Left forelimb (tissue), 1 donor: ENCODE results near the gene EHF.

ENCODE experiments used
- DNase-seq: peaks from one replicate; pipeline ENCODE4 v3.0.0-alpha.2; 2018; ENCODE audit warnings: low spot score

Gene EHF

DNA sequence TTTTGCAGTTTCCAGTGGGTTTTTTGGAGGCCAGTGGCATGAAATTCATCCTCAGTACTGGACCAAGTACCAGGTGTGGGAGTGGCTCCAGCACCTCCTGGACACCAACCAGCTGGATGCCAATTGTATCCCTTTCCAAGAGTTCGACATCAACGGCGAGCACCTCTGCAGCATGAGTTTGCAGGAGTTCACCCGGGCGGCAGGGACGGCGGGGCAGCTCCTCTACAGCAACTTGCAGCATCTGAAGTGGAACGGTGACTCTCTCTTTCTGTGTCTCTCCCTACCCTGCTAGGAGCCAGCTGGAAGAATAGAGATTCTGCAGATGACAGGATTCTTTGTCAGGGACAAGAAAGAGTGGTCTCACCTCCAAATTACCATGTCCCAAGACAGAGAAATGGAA, 25.5 kb downstream of the EHF start:
- DNase-seq: no peak

DNA sequence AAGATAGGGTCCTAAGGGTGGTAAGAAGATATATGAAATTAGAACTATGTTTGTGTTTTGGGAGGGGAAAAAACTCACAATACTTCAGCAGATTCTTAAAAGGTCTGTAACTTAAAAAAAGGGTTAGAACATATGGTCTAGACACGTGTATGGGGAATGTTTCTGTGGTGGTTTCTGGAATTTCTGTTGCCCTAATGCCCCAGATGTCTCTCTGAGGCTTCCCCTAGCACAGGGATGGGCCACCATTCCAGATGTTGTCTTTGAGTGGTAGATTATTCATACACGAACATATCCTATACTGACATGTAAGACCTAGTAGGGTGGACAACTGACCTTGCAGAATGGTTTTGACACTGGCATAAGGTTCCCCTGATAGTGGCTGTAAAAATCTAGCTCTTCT, 26.2 kb downstream of the EHF start:
- DNase-seq: no peak

DNA sequence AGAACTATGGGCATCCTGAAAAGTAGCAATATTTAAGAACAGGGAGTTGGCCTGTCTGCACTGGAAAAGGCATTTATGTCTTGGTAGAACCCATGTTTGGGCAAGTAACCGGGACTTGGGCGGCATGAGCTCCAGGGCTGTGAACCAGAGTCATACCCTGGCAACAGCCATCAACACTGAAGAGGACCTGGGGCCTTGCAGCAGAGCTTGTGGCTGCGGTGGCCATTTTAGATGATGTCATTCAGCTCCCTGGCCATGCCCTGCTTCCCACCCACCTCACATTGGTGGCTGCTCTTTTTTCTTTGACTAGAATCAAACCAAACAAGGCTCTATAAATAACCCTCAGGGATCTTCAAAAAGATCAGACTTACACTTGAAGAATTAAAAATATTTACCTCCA, 26.6 kb downstream of the EHF start:
- DNase-seq: no peak

DNA sequence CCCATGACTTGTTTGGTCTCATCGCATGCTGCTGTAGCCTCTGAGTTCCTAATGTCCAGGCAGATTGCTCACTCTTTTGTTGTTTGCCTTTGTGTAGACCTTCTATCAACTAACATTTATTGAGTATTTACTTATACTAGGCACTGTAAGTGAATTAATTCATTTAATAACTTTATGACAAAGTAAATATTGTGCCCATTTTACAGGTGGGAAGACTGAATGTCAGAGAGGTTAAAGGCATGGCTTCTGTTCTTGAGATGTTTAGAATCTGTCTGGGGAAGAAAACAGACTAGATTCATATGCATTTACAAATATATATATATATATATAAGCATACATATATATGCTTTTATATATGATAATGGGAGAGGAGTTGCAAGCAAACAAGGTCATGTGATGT, 27.1 kb downstream of the EHF start:
- DNase-seq: no peak

DNA sequence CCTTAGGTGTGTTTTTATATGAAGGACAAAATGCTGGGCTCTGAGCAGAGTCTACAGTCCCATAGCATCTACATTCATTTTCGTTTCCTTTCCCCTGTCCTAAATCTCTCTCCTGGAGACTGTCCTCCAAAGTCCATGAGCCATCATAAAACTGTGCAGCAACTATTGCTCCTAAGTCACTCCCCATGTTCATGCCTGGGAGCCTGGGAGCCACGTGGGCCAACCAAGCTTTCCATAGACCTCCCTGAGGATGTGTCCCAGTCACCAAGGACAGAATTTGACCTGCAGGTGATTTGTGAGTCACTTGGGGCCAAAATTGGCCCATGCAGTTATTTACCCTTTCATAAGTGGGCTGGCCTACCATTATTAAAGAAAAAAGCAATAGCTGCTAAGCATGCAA, 28.7 kb downstream of the EHF start:
- DNase-seq: no peak

DNA sequence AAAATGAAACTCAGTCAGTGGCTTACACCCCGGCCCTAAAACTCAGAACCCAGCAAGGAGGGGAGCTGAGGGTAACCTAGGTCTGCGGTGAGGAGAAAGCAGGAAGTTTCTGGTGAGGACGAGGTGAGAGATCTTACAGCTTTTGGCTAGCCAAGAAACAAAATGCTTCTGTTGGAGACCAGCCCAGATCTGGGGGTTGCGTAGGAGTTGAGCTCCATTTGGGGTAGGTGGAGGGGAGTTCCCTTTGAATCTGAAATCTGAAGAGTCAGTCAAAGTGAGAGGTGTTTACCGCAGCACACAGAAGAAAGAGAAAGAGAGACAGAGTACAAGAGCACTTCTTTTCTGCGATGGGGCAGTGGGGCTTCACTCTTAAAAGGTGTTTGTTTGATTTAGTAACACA, 29.6 kb downstream of the EHF start:
- DNase-seq: no peak

DNA sequence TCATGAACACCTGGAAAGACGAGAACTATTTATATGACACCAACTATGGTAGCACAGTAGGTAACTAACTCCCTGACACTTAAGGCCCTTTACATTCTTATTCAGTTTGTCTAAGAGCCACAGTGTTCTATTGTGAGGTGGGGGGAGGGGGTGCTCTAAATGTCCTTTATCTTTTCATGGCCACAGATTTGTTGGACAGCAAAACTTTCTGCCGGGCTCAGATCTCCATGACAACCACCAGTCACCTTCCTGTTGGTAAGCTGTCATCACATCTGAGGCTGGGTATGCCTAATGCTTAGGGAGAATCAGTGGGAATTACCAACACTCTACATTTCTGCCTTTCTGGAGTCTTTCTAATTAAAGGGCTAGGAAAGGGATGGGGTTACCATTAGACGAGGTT, 30.7 kb downstream of the EHF start:
- DNase-seq: no peak

DNA sequence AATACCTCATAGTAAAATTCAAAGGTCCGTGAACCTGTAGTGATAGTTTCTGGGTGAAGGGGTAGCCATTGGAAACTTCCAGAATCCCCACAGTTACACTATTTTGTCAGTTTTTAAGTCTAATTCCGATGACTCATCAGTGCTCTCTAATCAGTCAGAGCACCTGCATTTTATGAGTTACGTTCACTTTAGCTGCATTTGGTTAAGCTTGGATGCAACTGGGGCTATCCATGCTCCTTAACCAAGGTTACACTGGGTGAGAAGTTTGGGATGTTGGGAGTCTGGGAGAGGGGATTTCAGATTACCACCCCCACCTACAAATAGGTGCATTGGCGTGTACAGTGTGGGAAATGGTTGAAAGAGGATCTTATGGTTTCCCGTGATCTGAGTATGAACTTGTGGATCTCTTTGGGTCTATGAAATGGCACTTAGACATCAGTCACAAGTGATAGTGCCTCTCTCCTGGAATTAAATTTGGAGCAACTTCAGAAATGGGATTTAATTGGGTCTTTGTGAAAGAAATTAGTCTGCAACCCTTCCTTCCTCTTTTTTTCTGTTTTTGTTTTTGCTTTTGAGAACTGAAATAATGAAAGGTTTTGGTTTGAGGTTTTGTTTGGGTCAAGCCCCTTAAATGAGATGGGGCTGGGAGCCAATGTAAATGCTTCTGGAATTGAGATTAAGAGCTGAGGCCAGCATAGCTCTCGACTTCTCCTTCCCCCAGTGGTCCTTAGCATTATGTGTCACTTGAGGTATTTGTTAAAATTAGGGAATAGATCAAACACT, 31.5 kb downstream of the EHF start:
- DNase-seq: no peak

DNA sequence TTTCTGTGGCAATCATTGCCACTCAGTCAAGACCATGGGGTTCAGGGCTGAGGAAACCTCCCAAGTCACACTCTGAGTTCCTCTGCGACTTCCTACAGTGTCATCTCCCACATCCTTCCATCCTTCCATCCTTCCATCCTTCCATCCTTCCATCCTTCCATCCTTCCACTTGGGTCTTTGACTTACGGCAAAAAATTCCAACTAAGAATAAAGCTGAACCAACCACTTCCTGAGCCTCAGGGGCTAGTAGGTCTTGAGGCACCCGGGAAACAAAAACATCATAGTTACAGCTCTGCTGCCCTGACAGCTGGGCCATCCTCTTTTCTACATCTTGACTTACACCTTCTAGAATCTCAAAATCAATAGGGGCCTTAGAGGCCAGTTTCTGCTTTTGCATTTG, 32.1 kb downstream of the EHF start:
- no peak for DNase-seq

DNA sequence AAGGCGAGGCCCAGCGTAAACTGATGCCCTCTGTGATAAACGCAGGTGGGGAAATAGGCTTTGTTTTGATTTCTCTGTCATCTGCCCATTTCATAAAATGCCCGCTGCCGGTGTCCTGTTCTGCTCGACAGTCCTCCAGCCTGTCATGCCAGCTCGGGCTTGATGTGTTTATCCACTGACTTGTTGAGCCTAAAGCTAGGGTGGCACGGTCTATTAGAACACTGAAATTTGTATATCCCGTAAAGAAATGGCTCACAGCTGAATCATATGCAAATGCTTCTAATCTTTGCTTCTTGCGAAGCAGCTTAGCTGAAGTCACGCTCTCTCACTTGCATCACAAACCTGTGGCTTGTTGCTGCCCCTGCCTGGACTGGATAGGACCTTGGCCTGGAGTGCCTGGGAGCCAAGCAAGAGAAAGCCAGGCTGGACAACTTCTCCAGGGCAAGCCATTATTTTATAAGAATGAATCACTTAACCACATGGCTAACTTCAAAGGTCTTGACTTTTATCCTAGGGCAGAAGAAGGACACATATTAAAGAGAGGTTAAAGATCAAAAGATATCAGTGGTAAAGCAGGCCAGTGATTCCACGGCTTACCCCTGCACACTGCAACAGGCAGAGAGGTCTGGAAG, 33.1 kb downstream of the EHF start:
- no peak for DNase-seq

DNA sequence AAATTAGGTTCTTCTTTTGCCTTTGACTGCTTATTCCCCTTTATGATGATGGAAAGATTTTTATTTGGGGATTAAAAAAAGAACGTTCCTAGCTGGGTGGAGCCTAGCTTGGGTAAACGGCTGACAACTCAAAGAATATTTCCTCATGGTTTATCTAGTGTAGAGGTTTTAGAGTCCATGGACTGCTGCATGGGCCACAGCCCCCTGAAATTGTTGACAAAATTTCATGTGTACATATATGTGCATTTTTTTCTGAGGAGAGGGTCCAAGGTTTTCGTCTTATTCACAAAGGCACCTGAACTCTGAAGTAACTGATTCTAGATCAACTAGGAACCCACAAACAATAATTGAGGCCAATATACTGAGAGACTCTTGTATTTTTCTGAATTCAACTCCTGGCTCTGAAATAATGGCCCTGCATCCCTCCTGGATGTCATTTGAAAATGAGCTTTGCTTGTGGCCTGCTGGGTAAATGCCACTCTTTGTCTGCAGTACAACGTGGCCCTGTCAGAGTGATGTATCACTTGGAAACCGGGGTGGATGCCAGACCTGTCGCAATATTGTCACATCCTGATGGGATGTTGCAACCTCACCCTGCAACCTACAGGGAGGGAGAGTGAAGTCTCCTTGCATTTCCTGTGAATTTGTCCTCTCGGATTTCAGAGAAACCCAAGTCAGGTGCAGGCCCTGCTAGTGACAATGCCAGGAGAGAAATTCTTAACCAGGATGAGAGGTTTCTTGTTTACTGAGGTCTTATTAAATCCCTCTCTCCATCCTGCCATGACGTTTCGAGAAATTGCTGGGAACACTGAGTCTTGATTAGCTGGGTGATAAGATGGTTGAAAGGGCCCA, 33.8 kb downstream of the EHF start:
- no peak for DNase-seq

DNA sequence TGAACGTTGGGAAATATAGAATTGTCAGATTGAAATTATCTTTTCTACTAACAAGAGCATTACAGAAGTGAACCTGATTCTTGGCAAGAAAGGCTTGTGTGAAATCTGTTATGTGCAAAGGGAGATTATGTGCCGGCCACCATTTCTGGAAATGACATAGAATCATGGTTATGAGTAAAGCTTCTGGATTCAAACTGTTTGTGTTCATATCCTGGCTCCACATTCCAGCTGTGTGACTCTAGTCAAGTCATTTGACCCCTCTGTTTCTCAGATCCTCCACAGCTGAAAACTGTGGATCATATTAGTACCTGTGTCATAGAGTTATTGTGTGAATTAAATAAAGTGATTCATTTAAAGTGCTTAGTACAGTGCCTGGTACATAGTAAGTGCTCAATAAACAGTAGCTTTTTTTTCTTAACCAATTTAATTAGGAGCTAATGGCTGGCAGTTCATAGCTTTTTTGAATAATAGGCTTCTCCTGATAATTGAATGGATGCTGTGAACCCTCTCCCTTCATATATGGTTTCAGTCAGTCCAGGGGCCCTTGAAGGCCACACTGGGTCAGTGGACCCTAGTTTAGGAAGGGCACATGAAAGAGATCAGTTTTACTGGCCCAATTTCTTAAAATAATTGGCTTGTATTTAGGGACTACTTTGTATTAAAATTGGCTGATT, 34.6 kb downstream of the EHF start:
- DNase-seq: no peak

DNA sequence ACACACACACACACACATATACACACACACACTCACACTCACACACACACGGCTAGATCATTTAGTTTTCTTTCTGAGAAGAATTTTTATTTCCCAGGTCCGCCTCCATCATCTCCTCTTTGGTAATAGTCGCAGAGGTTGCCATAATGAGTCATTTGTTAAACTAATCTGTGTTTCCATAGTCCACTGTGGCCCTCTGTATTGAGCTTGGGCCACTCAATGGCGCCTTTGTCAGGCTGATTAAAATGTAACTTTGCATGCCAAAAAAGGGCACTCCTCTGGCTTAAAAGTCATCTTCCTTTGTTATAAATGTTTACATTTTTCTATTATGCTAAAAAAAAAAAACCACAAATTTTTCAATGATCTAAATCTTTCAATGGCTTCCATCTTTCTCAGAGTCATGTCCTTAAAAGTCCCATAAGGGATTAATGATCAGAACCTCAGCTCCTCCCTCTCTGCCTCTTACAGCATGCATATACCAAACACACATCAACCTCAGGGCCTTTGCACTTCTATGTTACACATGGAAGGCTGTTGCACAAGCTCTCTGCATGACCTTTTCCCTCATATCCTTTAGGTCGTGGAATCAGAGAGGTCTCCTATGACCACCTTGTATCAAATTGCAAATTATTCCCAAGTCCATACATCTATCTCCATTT, 35.3 kb downstream of the EHF start:
- no peak for DNase-seq

DNA sequence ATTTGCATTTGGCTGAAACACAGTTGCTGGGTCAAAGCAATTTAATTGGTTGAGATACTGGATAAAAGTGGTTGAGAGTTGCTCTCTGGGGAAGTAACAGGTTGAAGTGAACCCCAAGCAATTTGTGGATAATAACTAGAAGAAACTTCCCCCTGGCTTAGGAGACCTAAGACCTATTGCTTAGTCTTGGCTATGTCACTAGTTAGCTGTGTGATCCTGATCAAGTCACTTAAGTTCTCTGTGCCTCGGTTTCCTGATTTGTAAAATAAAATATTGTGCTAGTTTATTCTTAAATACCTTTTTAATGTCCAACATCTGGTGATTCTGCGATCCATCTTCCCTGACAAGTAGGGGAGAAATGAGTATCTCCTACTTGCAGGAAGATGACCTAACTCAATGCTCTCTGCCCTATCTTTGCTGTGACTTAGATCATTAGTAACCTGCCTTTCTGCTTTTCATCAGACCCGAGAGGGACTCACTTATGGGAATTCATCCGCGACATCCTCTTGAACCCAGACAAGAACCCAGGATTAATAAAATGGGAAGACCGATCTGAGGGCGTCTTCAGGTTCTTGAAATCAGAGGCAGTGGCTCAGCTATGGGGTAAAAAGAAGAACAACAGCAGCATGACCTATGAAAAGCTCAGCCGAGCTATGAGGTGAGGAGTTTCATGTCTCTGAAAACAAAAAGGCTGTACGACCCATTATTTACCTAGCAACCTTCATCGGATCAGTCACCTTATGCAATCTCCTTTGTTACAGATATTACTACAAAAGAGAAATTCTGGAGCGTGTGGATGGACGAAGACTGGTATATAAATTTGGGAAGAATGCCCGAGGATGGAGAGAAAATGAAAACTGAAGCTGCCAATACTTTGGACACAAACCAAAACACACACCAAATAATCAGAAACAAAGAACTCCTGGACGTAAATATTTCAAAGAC, 37.5 kb downstream of the EHF start:
- DNase-seq: no peak

DNA sequence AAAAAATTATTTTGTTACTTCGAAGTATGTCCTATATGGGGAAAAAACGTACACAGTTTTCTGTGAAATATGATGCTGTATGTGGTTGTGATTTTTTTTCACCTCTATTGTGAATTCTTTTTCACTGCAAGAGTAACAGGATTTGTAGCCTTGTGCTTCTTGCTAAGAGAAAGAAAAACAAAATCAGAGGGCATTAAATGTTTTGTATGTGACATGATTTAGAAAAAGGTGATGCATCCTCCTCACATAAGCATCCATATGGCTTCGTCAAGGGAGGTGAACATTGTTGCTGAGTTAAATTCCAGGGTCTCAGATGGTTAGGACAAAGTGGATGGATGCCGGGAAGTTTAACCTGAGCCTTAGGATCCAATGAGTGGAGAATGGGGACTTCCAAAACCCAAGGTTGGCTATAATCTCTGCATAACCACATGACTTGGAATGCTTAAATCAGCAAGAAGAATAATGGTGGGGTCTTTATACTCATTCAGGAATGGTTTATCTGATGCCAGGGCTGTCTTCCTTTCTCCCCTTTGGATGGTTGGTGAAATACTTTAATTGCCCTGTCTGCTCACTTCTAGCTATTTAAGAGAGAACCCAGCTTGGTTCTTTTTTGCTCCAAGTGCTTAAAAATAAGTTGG, 38.3 kb downstream of the EHF start:
- DNase-seq: no peak

DNA sequence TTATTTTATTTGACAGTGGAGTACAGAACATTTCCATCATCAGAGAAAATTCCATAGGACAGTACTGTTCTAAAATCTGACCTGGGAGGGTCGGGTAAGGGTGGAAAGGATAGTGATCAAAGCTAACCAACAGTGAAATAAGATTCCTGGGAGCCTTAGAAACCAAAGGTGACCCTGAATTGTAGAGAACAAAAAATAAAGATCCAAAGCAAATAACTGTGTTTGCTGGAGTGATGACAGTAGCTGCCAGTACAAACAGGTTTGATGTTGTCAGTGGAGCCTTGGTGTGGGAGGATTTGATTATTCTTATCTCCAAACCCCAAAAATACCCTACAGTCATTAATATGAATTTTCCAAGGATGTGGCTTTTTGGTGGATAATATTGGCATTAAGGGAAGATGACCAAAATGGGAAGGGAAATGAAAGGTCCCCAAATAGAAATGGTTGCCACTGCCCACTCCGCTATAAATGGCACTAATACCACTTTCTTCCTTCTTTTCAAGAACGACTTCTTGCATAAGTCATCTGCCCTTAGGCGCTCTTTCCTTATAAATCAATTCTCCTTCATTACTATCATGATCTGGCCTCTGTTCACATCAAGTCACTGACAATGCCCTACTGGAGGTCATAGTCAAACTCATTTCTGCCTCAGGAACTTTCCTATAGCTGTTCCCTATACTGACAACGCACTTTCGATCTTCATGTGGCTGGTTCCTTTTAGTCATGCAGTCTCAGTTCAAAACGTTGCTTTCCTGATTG, 44.4 kb downstream of the EHF start:
- no peak for DNase-seq

DNA sequence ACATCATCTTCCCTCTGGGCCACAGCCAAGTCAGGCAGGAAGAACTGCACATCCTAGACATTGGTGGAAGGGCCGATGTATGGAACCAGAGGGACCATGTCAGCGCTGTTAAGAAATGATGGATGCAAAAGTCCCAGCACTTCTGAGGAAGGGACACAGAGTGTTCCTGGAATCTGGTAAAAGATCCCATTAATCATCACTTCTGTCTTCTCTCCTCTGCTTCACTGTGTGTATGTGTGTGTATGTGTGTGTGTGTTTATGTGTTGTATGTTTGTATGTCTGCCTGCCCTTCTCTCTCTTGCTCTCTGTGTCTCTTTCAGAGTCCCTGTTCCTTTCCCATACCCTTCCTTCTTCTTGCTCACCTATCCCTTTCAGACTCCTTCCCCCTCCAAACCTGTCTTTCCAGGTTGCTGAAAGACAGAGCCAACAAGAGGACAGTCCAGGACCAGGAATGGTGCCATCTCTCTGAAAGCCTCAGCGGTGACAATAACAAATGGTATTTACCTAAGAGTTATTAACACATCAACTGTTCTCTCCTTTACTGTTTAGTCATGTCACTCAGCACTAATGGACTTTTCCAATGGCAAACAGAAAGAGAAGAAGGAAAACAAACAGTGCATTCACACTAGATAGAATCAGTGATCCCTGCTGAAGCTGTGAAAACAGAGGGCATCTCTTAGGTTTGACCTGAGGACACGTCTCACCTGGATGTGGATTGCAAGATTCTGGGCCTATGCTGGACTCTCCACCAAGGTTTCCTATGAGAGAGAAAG, 47.1 kb downstream of the EHF start:
- DNase-seq: no peak

DNA sequence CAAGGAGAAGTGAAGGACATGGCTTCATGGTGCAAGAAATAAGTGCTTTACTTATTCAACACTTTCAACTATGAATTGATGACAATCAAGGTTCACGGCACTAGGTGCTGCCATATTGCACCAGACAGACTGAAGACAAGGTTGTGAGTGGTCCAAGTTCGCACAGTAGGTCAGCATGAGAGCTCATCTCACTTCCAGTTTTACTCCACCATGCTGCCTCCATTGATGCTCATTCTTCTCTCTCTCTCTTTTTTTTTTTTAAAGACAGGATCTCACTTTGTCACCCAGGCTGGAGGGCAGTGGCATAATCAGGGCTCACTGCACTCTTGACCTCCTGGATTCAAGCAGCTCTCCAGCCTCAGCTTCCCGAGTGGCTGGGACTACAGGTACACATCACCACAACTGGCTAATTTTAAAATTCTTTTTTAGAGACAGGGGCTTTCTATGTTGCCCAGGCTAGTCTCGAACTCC, 47.7 kb downstream of the EHF start:
- DNase-seq: no peak

DNA sequence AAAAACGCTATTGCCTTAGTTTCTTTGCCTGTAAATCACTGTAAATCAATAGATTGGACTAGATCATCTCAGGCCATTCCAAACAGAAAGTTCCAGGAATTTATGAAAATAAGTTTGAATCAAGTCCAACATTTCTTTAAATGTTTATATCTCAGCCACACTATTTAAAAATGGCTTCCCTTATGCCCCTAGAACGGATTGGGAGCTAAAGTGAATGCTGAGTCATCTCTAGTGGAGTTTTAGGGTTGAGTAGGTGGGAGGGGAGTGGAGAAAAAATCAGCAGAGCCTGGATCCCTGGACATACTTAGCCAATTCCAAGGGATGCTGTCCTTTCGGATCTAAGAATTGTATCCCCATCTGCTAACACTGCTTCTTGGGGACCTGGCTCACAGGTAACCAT, 48.6 kb downstream of the EHF start:
- no peak for DNase-seq
